Tibial nerve (tissue), 4 donors: ENCODE measurements around the gene CFAP44. TPM values are rescaled to one million over a fixed set of nuclear protein-coding genes. Genes with fewer than 3 reads are reported as not detected.

Experiments
- DNase-seq, 2 donors: peaks; one replicate each; pipeline ENCODE4 v3.0.0-alpha.2; 2019; ENCODE audit warnings: low spot score in 2 of 2
- H3K27ac ChIP-seq, 4 donors: fragments of 200-600 bp; sonication (generic) in 3 of 4; one replicate each; pipeline ENCODE4 v1.5.1; 2017 to 2019; ENCODE audit warnings: mild to moderate bottlenecking in 1 of 4
- H3K27me3 ChIP-seq, 2 donors: fragments of 200-600 bp; sonication (generic) in 1 of 2; one replicate each; pipeline versions ENCODE4 v1.5.1 to v1.6.0; 2017 to 2019
- H3K36me3 ChIP-seq, 3 donors: fragments of 200-600 bp; sonication (generic); one replicate each; pipeline ENCODE4 v1.5.1; 2018 to 2019
- H3K4me1 ChIP-seq, 4 donors: fragments of 200-600 bp; sonication (generic) in 3 of 4; one replicate each; pipeline ENCODE4 v1.5.1; 2017 to 2019
- H3K4me3 ChIP-seq, 4 donors: fragments of 200-600 bp; sonication (generic) in 3 of 4; one replicate each; pipeline ENCODE4 v1.5.1; 2017 to 2019; ENCODE audit warnings: mild to moderate bottlenecking in 1 of 4, moderate library complexity in 1 of 4
- H3K9me3 ChIP-seq, 4 donors: fragments of 200-600 bp; sonication (generic) in 3 of 4; one replicate each; pipeline ENCODE4 v1.5.1; 2017 to 2019
- CTCF ChIP-seq, 5 experiments: fragments of 200-600 bp in 3 of 5; fragments of 450-650 bp in 2 of 5; sonication (generic) in 3 of 5; IDR thresholded peaks; one replicate each; pipeline ENCODE4 v1.5.1; 2016 to 2019; ENCODE audit warnings: antibody characterized with exemption in 5 of 5, mild to moderate bottlenecking in 3 of 5, moderate library complexity in 2 of 5
- EP300 ChIP-seq, 2 donors: sonication (generic); formaldehyde crosslinking; IDR thresholded peaks; one replicate each; pipeline ENCODE4 v1.6.1; 2017; ENCODE audit warnings: antibody characterized with exemption in 2 of 2, mild to moderate bottlenecking in 1 of 2
- POLR2A ChIP-seq, 2 donors: fragments of 450-650 bp; IDR thresholded peaks; one replicate each; pipeline ENCODE4 v1.6.1; 2017; ENCODE audit warnings: antibody characterized with exemption in 2 of 2, mild to moderate bottlenecking in 2 of 2, moderate library complexity in 2 of 2
- WGBS, 2 donors: methylation state at CpG; one replicate each; pipeline ENCODE4 v1.1.5; 2018; 5-methylcytosine and 5-hydroxymethylcytosine counted together
- total RNA-seq, 4 donors: library from RNA; depleted of rRNA; stranded (reverse); fragments of >200 nt; gene quantifications; one replicate each; pipeline ENCODE4 v1.1.0, GENCODE V29; 2016

Gene CFAP44
- total RNA-seq, 4 donors from 2014 or later, result 6.3 to 28.8 (median 12.7) TPM

GRCh38 chr3:113438224-113438623 lies 3.1 kb downstream of the CFAP44 start:
- H3K27me3 ChIP-seq, result no peaks in the 10 kb centered on the region
- DNase-seq, result no peak
- no peak for TF ChIP-seq POLR2A (IDR thresholded peaks at IDR 0.05)
- no peak for TF ChIP-seq CTCF (IDR thresholded peaks at IDR 0.05)
- no peaks in the 10 kb centered on the region for H3K4me1 ChIP-seq
- H3K9me3 ChIP-seq, result no peaks in the 10 kb centered on the region
- H3K4me3 ChIP-seq, result no peak overlapping the region
- H3K36me3 ChIP-seq, result peaks cover 0 to 10% (median 0%) of the 10 kb centered on the region in 3 donors
- no peak overlapping the region for H3K27ac ChIP-seq

- peaks cover 0 to 13% (median 0%) of the 10 kb centered on the region in 3 donors for H3K36me3 ChIP-seq
- 61 to 66% methylated on average over 3 of the region's 3 CpGs for WGBS, 2 donors
- TF ChIP-seq POLR2A (IDR thresholded peaks at IDR 0.05), result no peak
- no peak for TF ChIP-seq CTCF (IDR thresholded peaks at IDR 0.05)
- no peak for TF ChIP-seq EP300 (IDR thresholded peaks at IDR 0.05)
- no peaks in the 10 kb centered on the region for H3K27me3 ChIP-seq
- no peaks in the 10 kb centered on the region for H3K4me1 ChIP-seq
- H3K4me3 ChIP-seq, result no peak overlapping the region
- no peak overlapping the region for H3K27ac ChIP-seq
- no peaks in the 10 kb centered on the region for H3K9me3 ChIP-seq
- DNase-seq, result no peak
These were observed 3.9 kb downstream of the CFAP44 start for GRCh38 chr3:113437411-113437810.

GRCh38 chr3:113436809-113437208 lies 4.5 kb downstream of the CFAP44 start:
- WGBS, 2 donors, result 78% methylated on average over 1 of the region's 1 CpG
- no peaks in the 10 kb centered on the region for H3K27me3 ChIP-seq
- no peaks in the 10 kb centered on the region for H3K4me1 ChIP-seq
- no peak for DNase-seq
- peaks cover 0 to 13% (median 0%) of the 10 kb centered on the region in 3 donors for H3K36me3 ChIP-seq
- H3K4me3 ChIP-seq, result no peak overlapping the region
- TF ChIP-seq CTCF (IDR thresholded peaks at IDR 0.05) (no peak), POLR2A (IDR thresholded peaks at IDR 0.05) (no peak), EP300 (IDR thresholded peaks at IDR 0.05) (no peak)
- no peak overlapping the region for H3K27ac ChIP-seq
- H3K9me3 ChIP-seq, result no peaks in the 10 kb centered on the region

GRCh38 chr3:113431811-113432210 lies 9.5 kb downstream of the CFAP44 start:
- Histone ChIP-seq H3K4me1 (no peaks in the 10 kb centered on the region), H3K27ac (no peak overlapping the region), H3K4me3 (no peak overlapping the region), H3K36me3 (peaks cover 0 to 34% (median 9%) of the 10 kb centered on the region in 3 donors), H3K9me3 (peaks cover 0 to under 1% (median 0%) of the 10 kb centered on the region in 4 donors), H3K27me3 (no peaks in the 10 kb centered on the region)
- no peak for TF ChIP-seq POLR2A (IDR thresholded peaks at IDR 0.05)
- no peak for DNase-seq
- WGBS, 2 donors, result 50 to 56% methylated on average over 2 of the region's 2 CpGs

GRCh38 chr3:113428581-113428980 lies 12.7 kb downstream of the CFAP44 start:
- 95 to 98% methylated on average over 1 of the region's 1 CpG for WGBS, 2 donors
- H3K9me3 ChIP-seq, result peaks cover 0 to 7% (median 0%) of the 10 kb centered on the region in 4 donors
- H3K27me3 ChIP-seq, result no peaks in the 10 kb centered on the region
- DNase-seq, result no peak
- peaks cover 0 to 65% (median 14%) of the 10 kb centered on the region in 3 donors for H3K36me3 ChIP-seq
- no peak overlapping the region for H3K27ac ChIP-seq
- TF ChIP-seq CTCF (IDR thresholded peaks at IDR 0.05), result no peak
- no peak for TF ChIP-seq POLR2A (IDR thresholded peaks at IDR 0.05)
- TF ChIP-seq EP300 (IDR thresholded peaks at IDR 0.05), result no peak
- no peak overlapping the region for H3K4me3 ChIP-seq
- no peaks in the 10 kb centered on the region for H3K4me1 ChIP-seq

GRCh38 chr3:113423699-113424098 lies 17.6 kb downstream of the CFAP44 start:
- Histone ChIP-seq H3K36me3 (peaks cover 0 to 86% (median 14%) of the 10 kb centered on the region in 3 donors), H3K27ac (no peak overlapping the region)
- WGBS, 2 donors, result 56 to 61% methylated on average over 4 of the region's 4 CpGs

More at GRCh38 chr3:113423699-113424098, 17.6 kb downstream of the CFAP44 start:
- H3K4me1 ChIP-seq, result no peaks in the 10 kb centered on the region
- peaks cover 0 to 7% (median 0%) of the 10 kb centered on the region in 4 donors for H3K9me3 ChIP-seq
- TF ChIP-seq CTCF (IDR thresholded peaks at IDR 0.05), result no peak
- TF ChIP-seq EP300 (IDR thresholded peaks at IDR 0.05), result no peak
- no peak for TF ChIP-seq POLR2A (IDR thresholded peaks at IDR 0.05)
- H3K27me3 ChIP-seq, result no peaks in the 10 kb centered on the region
- no peak overlapping the region for H3K4me3 ChIP-seq
- no peak for DNase-seq
